Adrenal gland (tissue), 5 donors: ENCODE data around the gene SSB.

ENCODE experiments used
- CTCF ChIP-seq, 6 experiments: fragments of 450-650 bp in 4 of 6; fragments of 200-600 bp in 2 of 6; sonication (generic) in 1 of 6; IDR thresholded peaks; 1 replicate in 5 of 6; 2 replicates in 1 of 6; pipeline versions ENCODE4 v1.5.1 to v1.8.0; 2016 to 2021; ENCODE audit warnings: antibody characterized with exemption in 6 of 6, mild to moderate bottlenecking in 2 of 6, moderate library complexity in 1 of 6
- POLR2A ChIP-seq, 2 donors: fragments of 450-650 bp; IDR thresholded peaks; one replicate each; pipeline ENCODE4 v1.6.1; 2017; ENCODE audit warnings: antibody characterized with exemption in 2 of 2, mild to moderate bottlenecking in 2 of 2, moderate library complexity in 1 of 2
- donor health status: DM: no; HTN: no; CAD: no.

GRCh38 chr2:169772651-169773050 is 26.0 kb upstream of the SSB start:
- TF ChIP-seq CTCF (IDR thresholded peaks at IDR 0.05): no peak
- no peak for TF ChIP-seq POLR2A (IDR thresholded peaks at IDR 0.05)
